LNCaP clone FGC (cell line): ENCODE data around the gene RNF4.

Experiments used
- DNase-seq: peaks from one replicate; pipeline ENCODE4 v3.0.0-alpha.2; 2011; ENCODE audit warnings: low read depth
- H3K4me3 ChIP-seq: 2 replicates; pipeline ENCODE4 v1.5.1; 2011; ENCODE audit warnings: mild to moderate bottlenecking, low read depth, low read length, control low read depth
- TF ChIP-seq, protein P1 (sequence below): IDR thresholded peaks from 2 replicates; pipeline ENCODE4 v1.5.1; 2012; ENCODE audit warnings: mild to moderate bottlenecking; ENCODE audit not compliant: control insufficient read depth, insufficient read depth; ENCODE audit errors: extremely low read depth

The RNF4 gene

DNA sequence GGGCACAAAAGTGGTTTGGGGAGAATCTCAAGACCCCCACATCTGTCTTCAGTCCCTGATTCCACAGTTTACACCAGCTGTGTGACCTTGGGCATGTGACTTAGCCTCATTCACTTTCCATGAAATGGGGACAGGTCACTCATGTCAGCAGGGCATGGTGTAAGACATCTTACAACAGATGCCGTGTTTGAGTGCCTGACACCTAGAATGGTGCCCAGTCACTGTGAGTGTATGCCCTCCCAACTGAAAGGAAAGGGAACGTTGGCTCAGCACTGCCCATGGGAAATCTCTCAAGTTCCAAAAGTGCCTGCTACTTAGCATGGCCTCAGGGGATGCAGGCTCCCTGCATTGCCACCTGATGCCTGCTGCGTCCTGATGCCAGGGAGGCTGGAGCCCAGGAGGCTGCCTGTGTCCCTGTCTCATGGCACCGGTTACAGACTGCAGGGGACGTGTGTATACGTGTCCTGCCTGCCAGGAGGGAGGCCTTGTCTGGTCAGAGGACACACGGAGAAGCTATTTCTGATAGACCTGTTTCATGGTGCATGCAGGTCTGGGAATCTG, 32.2 kb downstream of the RNF4 start:
- TF ChIP-seq, protein P1, sequence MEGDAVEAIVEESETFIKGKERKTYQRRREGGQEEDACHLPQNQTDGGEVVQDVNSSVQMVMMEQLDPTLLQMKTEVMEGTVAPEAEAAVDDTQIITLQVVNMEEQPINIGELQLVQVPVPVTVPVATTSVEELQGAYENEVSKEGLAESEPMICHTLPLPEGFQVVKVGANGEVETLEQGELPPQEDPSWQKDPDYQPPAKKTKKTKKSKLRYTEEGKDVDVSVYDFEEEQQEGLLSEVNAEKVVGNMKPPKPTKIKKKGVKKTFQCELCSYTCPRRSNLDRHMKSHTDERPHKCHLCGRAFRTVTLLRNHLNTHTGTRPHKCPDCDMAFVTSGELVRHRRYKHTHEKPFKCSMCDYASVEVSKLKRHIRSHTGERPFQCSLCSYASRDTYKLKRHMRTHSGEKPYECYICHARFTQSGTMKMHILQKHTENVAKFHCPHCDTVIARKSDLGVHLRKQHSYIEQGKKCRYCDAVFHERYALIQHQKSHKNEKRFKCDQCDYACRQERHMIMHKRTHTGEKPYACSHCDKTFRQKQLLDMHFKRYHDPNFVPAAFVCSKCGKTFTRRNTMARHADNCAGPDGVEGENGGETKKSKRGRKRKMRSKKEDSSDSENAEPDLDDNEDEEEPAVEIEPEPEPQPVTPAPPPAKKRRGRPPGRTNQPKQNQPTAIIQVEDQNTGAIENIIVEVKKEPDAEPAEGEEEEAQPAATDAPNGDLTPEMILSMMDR: no peak
- no peak for DNase-seq

DNA sequence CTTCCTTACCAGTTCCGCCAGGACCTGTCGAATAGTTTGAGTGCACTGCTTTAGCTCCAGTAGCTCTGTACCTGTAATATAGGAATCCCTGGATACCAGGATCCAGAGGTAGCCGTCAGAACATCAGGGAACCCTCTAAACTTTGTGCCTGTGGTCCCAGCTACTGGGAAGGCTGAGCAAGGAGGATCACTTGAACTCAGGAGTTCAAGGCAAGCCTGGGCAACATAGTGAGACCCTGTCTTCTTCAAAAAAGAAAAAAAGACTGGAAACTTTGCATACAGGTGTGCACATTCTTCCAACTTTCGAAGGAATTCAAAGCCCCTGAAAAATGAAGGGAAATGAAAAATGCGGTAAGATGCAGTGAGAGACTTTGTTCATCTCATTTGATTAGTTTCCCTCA, 34.9 kb downstream of the RNF4 start:
- DNase-seq: no peak
- TF ChIP-seq, protein P1: no peak
- no peak overlapping the region for H3K4me3 ChIP-seq

More for the DNA sequence above, 32.2 kb downstream of the RNF4 start:
- H3K4me3 ChIP-seq: no peak overlapping the region

DNA sequence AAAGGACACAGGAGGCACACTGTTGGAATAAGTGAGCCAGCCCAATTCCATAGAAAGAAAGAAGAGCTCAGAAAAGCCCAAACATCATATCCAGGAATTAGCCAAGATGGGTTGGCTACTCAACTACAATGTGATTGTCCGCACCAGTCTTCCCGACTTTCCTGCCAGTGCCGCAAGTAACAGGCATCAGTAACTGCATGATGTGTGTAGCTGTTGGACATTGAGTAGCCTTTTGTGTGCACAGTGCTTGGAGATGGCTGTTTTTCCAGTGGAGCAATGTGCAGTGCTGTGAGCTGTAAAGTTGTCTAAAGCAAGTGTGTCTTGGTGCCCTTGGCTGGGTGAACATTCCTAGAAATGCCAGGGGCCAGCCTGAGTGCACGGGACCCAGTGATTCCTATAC, 38.4 kb downstream of the RNF4 start:
- TF ChIP-seq, protein P1: no peak
- H3K4me3 ChIP-seq: no peak overlapping the region
- no peak for DNase-seq

DNA sequence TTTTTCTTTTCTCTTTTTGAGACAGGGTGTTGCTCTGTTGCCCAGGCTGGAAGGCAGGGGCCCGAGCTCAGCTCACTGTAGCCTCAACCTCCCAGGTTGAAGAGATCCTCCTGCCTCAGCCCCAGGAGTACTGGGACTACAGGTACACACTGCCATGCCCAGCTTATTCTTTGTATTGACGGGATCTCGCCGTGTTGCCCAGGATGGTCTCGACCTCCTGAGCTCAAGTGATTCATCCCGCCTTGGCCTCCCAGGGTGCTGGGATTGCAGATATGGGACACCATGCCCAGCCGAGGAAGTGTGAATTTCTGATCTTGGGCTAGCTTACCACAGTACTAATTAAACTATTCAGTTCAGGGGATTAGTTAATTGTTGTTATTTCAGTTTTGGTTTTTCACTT, 38.9 kb downstream of the RNF4 start:
- TF ChIP-seq, protein P1: no peak
- H3K4me3 ChIP-seq: no peak overlapping the region
- no peak for DNase-seq

DNA sequence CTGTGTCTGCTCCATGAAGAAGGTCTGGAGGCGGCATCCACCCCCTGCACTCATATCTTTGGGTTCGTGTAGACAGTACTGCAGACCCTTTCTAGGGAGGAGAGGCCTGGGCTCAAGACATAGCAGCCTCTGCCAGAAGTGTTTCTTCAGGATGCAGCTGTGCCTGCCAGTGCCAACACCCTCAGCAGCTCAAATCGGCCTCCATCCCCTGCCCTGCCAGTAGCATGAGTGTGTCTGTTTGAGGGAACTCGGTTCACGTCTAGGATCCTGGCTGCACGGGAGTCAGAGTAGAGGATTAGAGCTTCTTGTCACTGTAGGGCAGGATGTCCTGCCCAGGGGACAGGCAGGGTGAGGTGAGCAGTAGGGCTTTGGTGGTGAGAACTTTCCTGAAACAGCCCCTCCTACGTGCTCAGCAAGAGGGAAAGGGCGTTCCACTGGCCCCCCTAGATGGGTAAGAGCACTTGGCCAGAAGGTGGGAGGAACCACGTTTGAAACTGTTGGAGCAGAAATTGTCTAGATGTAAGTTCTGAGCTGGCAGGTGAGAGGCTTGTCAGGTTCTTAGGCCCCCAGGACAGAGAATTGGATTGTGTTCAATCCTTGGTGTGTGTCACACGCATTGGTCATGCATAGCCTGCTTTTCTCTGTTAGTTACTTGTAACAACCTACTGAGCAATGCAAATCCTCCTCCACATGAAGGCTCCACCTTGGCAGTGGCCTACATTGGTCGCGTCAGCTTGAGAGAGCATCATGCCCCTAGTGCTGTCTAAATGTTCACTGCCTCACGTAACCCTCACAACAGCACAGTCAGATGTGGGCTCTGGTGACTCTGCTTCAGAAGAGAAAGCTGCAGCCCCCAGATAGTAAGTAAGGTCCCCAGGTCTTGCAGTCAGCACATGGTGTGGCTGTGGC, 41.7 kb downstream of the RNF4 start:
- DNase-seq: no peak
- no peak overlapping the region for H3K4me3 ChIP-seq
- TF ChIP-seq, protein P1: no peak

DNA sequence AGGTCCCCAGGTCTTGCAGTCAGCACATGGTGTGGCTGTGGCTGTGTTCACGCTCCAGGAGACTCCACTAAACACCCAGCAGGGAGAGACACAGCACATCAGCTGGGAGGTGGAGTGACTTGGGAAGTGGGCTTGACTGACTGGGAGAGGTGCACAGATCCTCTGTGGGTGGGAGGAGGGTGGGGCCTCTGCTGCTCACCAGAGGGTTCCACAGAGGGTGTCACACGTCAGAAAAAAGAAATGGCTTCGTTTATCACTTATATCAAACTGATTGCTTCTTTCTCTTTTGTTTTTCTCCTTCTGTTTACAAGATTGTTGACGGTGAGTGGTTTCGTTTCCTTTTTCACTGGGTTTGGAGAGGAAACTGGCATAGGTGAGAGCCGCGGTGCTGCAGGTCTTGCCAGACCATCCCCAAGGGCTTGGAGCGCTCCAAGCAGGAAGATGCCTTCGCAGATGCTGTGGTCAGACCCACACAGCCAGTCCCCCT, 42.8 kb downstream of the RNF4 start:
- TF ChIP-seq, protein P1: no peak
- H3K4me3 ChIP-seq: no peak overlapping the region
- no peak for DNase-seq
